Adipose tissue (tissue), 3 donors: Measurements from ENCODE around the gene VSX1. TPM values are rescaled to one million over a fixed set of nuclear protein-coding genes. Genes with fewer than 3 reads are reported as not detected.

Experiments
- H3K27ac ChIP-seq: one replicate; pipeline ENCODE4 v1.5.1; 2013; ENCODE audit warnings: low read depth, low read length
- WGBS, 3 donors: extraction: QIAGEN DNeasy Blood & Tissue Kit; methylation state at CpG; one replicate each; pipeline ENCODE4 v1.1.7; 2013; 5-methylcytosine and 5-hydroxymethylcytosine counted together
- polyA plus RNA-seq, 3 donors: library from polyadenylated mRNA; stranded (reverse); fragments of 200-250 nt; gene quantifications; one replicate each; pipeline ENCODE4 v1.2.3, GENCODE V29; 2013
- donor health status: healthy with polysubstance abuse.
- donor health status: Bipolar disorder and iron deficiency.
- donor health status: healthy.

Gene VSX1
- polyA plus RNA-seq, 3 donors = 0.24 TPM; not detected in 2

- WGBS, 3 donors = 55 to 64% (median 63%) methylated on average over 7 of the region's 7 CpGs
Measured at GRCh38 chr20:25072226-25072811, 9.6 kb downstream of the VSX1 start.

GRCh38 chr20:25071734-25072133 lies 10.2 kb downstream of the VSX1 start:
- 30 to 40% (median 31%) methylated on average over 4 of the region's 4 CpGs for WGBS, 3 donors
- H3K27ac ChIP-seq = no peak overlapping the region

More at GRCh38 chr20:25072226-25072811, 9.6 kb downstream of the VSX1 start:
- no peak overlapping the region for H3K27ac ChIP-seq

- WGBS, 3 donors = 55 to 68% (median 57%) methylated on average over 5 of the region's 5 CpGs
- H3K27ac ChIP-seq = no peak overlapping the region
Measured at GRCh38 chr20:25070821-25071473, 11.0 kb downstream of the VSX1 start.

GRCh38 chr20:25067102-25067987 lies 14.6 kb downstream of the VSX1 start:
- H3K27ac ChIP-seq = no peak overlapping the region
- 89 to 94% (median 91%) methylated on average over 18 of the region's 18 CpGs for WGBS, 3 donors

GRCh38 chr20:25066386-25066785 lies 15.6 kb downstream of the VSX1 start:
- H3K27ac ChIP-seq = no peak overlapping the region
- WGBS, 3 donors = 12 to 33% (median 25%) methylated on average over 6 of the region's 6 CpGs

GRCh38 chr20:25065625-25066338 lies 16.2 kb downstream of the VSX1 start:
- 21 to 29% (median 27%) methylated on average over 9 of the region's 9 CpGs for WGBS, 3 donors
- H3K27ac ChIP-seq = no peak overlapping the region

- H3K27ac ChIP-seq = no peak overlapping the region
- 68 to 76% (median 72%) methylated on average over 9 of the region's 9 CpGs for WGBS, 3 donors
Measured at GRCh38 chr20:25065072-25065624, 16.8 kb downstream of the VSX1 start.

- no peak overlapping the region for H3K27ac ChIP-seq
- WGBS, 3 donors = 90 to 95% (median 95%) methylated on average over 4 of the region's 4 CpGs
Measured at GRCh38 chr20:25064561-25065071, 17.3 kb downstream of the VSX1 start.

GRCh38 chr20:25063981-25064380 lies 18.0 kb downstream of the VSX1 start:
- H3K27ac ChIP-seq = no peak overlapping the region
- 85 to 97% (median 88%) methylated on average over 2 of the region's 2 CpGs for WGBS, 3 donors

GRCh38 chr20:25063546-25063945 lies 18.4 kb downstream of the VSX1 start:
- H3K27ac ChIP-seq = no peak overlapping the region
- WGBS, 3 donors = 83 to 95% (median 88%) methylated on average over 11 of the region's 11 CpGs

GRCh38 chr20:25062841-25063240 lies 19.1 kb downstream of the VSX1 start:
- 84 to 90% (median 86%) methylated on average over 7 of the region's 7 CpGs for WGBS, 3 donors
- no peak overlapping the region for H3K27ac ChIP-seq

GRCh38 chr20:25061821-25062530 lies 20.0 kb downstream of the VSX1 start:
- no peak overlapping the region for H3K27ac ChIP-seq
- WGBS, 3 donors = 77 to 92% (median 91%) methylated on average over 15 of the region's 15 CpGs

- WGBS, 3 donors = 35 to 88% (median 79%) methylated on average over 7 of the region's 7 CpGs
- H3K27ac ChIP-seq = no peak overlapping the region
Measured at GRCh38 chr20:25061103-25061799, 20.7 kb downstream of the VSX1 start.

- WGBS, 3 donors = 86 to 93% (median 87%) methylated on average over 8 of the region's 8 CpGs
Measured at GRCh38 chr20:25059866-25060465, 22.0 kb downstream of the VSX1 start.

GRCh38 chr20:25058847-25059810 lies 22.8 kb downstream of the VSX1 start:
- WGBS, 3 donors = 10 to 29% (median 27%) methylated on average over 20 of the region's 20 CpGs
- H3K27ac ChIP-seq = no peak overlapping the region

More at GRCh38 chr20:25059866-25060465, 22.0 kb downstream of the VSX1 start:
- H3K27ac ChIP-seq = no peak overlapping the region
